Suprapubic skin (tissue), 3 donors: Measurements from ENCODE around the gene COQ10A.

Experiments
- EP300 ChIP-seq: sonication (generic); formaldehyde crosslinking; IDR thresholded peaks from one replicate; pipeline ENCODE4 v1.6.1; 2017; ENCODE audit warnings: antibody characterized with exemption
- TF ChIP-seq, protein P1 (sequence below), 2 donors: fragments of 200-600 bp in 1 of 2; fragments of 450-650 bp in 1 of 2; sonication (generic) in 1 of 2; IDR thresholded peaks; one replicate each; pipeline ENCODE4 v1.5.1; 2016 to 2019; ENCODE audit warnings: antibody characterized with exemption in 2 of 2, mild to moderate bottlenecking in 1 of 2, moderate library complexity in 1 of 2

DNA sequence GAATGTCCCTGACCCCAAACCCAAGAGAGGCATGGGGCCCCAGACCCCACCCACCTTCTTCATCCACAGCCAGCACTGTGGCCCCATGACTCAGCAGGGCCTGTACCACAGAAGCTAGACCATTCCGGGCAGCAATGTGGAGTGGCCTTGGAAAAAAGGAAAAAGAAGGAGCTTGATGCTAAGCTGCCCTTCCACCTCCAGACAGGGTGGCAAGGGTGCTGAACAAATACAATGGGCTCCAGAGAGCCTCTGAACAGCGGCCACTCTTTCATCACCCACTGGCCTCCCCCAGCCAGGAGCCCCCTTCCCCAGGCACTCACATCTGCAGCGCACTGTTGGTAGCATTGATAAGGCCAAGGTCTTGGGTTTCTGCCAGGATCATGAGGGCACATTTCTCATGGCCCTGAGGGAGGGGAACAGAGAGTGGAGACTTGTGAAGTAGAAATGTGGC, 23.0 kb upstream of the COQ10A start:
- TF ChIP-seq, protein P1, sequence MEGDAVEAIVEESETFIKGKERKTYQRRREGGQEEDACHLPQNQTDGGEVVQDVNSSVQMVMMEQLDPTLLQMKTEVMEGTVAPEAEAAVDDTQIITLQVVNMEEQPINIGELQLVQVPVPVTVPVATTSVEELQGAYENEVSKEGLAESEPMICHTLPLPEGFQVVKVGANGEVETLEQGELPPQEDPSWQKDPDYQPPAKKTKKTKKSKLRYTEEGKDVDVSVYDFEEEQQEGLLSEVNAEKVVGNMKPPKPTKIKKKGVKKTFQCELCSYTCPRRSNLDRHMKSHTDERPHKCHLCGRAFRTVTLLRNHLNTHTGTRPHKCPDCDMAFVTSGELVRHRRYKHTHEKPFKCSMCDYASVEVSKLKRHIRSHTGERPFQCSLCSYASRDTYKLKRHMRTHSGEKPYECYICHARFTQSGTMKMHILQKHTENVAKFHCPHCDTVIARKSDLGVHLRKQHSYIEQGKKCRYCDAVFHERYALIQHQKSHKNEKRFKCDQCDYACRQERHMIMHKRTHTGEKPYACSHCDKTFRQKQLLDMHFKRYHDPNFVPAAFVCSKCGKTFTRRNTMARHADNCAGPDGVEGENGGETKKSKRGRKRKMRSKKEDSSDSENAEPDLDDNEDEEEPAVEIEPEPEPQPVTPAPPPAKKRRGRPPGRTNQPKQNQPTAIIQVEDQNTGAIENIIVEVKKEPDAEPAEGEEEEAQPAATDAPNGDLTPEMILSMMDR (IDR thresholded peaks at IDR 0.05), result no peak
- TF ChIP-seq EP300, result no peak
